H9 (cell line): ENCODE data around the gene ERF. TPM values are rescaled to one million over a fixed set of nuclear protein-coding genes. Genes with fewer than 3 reads are reported as not detected.

Experiments used
- DNase-seq: peaks from one replicate; pipeline ENCODE4 v3.0.0-alpha.2; 2017
- H2AFZ ChIP-seq: one replicate; pipeline ENCODE4 v1.6.1; 2013; ENCODE audit warnings: mild to moderate bottlenecking, low read length, control low read depth, moderate library complexity
- H2AK5ac ChIP-seq: 2 replicates; pipeline ENCODE4 v1.6.1; 2013; ENCODE audit warnings: low read length, control low read depth, mixed read lengths; ENCODE audit not compliant: insufficient read length
- H2BK120ac ChIP-seq: one replicate; pipeline ENCODE4 v1.6.1; 2013; ENCODE audit warnings: low read depth, mild to moderate bottlenecking, low read length, control low read depth, inconsistent platforms; ENCODE audit not compliant: poor library complexity, severe bottlenecking
- H2BK12ac ChIP-seq: 2 replicates; pipeline ENCODE4 v1.6.1; 2013; ENCODE audit warnings: low read length, control low read depth, mixed read lengths, low read depth; ENCODE audit not compliant: insufficient read length
- H2BK15ac ChIP-seq: 2 replicates; pipeline ENCODE4 v1.6.1; 2013; ENCODE audit warnings: low read depth, low read length, control low read depth
- H2BK20ac ChIP-seq: one replicate; pipeline ENCODE4 v1.6.1; 2013; ENCODE audit warnings: low read depth, mild to moderate bottlenecking, low read length, control low read depth, inconsistent platforms; ENCODE audit not compliant: poor library complexity, severe bottlenecking
- H2BK5ac ChIP-seq: 2 replicates; pipeline ENCODE4 v1.6.1; 2013; ENCODE audit warnings: low read length, control low read depth, mixed read lengths; ENCODE audit not compliant: insufficient read length
- H3K14ac ChIP-seq: 2 replicates; pipeline ENCODE4 v1.6.1; 2013; ENCODE audit warnings: low read length, control low read depth; ENCODE audit not compliant: insufficient read depth
- H3K18ac ChIP-seq: 2 replicates; pipeline ENCODE4 v1.6.1; 2013; ENCODE audit warnings: low read depth, mild to moderate bottlenecking, mixed read lengths, low read length, control low read depth; ENCODE audit not compliant: insufficient read length
- H3K23ac ChIP-seq: 2 replicates; pipeline ENCODE4 v1.6.1; 2013; ENCODE audit warnings: low read length, control low read depth, mixed read lengths, low read depth; ENCODE audit not compliant: insufficient read length
- H3K23me2 ChIP-seq: 2 replicates; pipeline ENCODE4 v1.6.1; 2013; ENCODE audit warnings: low read depth, mild to moderate bottlenecking, mixed read lengths, low read length, control low read depth; ENCODE audit not compliant: insufficient read length, poor library complexity, severe bottlenecking
- H3K27ac ChIP-seq: 2 replicates; pipeline ENCODE4 v1.5.1; 2013; ENCODE audit warnings: low read length, control low read depth, mixed read lengths, low read depth; ENCODE audit not compliant: insufficient read length
- H3K27me3 ChIP-seq: 2 replicates; pipeline ENCODE4 v1.6.1; 2013; ENCODE audit warnings: low read length, control low read depth, inconsistent platforms; ENCODE audit not compliant: insufficient read depth
- H3K4ac ChIP-seq: 2 replicates; pipeline ENCODE4 v1.6.1; 2013; ENCODE audit warnings: low read depth, mild to moderate bottlenecking, control low read depth, inconsistent platforms, low read length, moderate library complexity
- H3K4me1 ChIP-seq: 2 replicates; pipeline ENCODE4 v1.6.1; 2013; ENCODE audit warnings: low read length, control low read depth, inconsistent platforms; ENCODE audit not compliant: insufficient read depth
- H3K4me2 ChIP-seq: 2 replicates; pipeline ENCODE4 v1.6.1; 2013; ENCODE audit warnings: low read length, control low read depth, mixed read lengths; ENCODE audit not compliant: insufficient read length, insufficient read depth
- H3K56ac ChIP-seq: 2 replicates; pipeline ENCODE4 v1.6.1; 2013; ENCODE audit warnings: low read depth, mild to moderate bottlenecking, mixed read lengths, low read length, control low read depth; ENCODE audit not compliant: insufficient read length
- H3K79me1 ChIP-seq: 2 replicates; pipeline ENCODE4 v1.6.1; 2013; ENCODE audit warnings: low read depth, mild to moderate bottlenecking, moderate library complexity, low read length, control low read depth, inconsistent platforms; ENCODE audit not compliant: insufficient read depth, poor library complexity, severe bottlenecking
- H3K79me2 ChIP-seq: 2 replicates; pipeline ENCODE4 v1.6.1; 2013; ENCODE audit warnings: low read length, control low read depth, inconsistent platforms; ENCODE audit not compliant: insufficient read depth
- H3K9ac ChIP-seq: 2 replicates; pipeline ENCODE4 v1.6.1; 2013; ENCODE audit warnings: low read length, control low read depth, mixed read lengths; ENCODE audit not compliant: insufficient read length; ENCODE audit errors: extremely low read depth
- H3K9me3 ChIP-seq: one replicate; pipeline ENCODE4 v1.6.1; 2013; ENCODE audit warnings: low read depth, low read length, inconsistent platforms; ENCODE audit not compliant: control insufficient read depth
- H3T11ph ChIP-seq: one replicate; pipeline ENCODE4 v1.6.1; 2013; ENCODE audit warnings: mild to moderate bottlenecking, low read length, control low read depth, inconsistent platforms
- H4K20me1 ChIP-seq: one replicate; pipeline ENCODE4 v1.6.1; 2013; ENCODE audit not compliant: control insufficient read depth, insufficient read length, insufficient read depth
- H4K5ac ChIP-seq: 2 replicates; pipeline ENCODE4 v1.6.1; 2013; ENCODE audit warnings: low read depth, mild to moderate bottlenecking, mixed read lengths, low read length, control low read depth; ENCODE audit not compliant: insufficient read length
- H4K8ac ChIP-seq: replicated peaks from 2 replicates; pipeline ENCODE4 v1.6.1; 2013; ENCODE audit warnings: low read length, control low read depth, mixed read lengths, low read depth; ENCODE audit not compliant: insufficient read length
- H4K91ac ChIP-seq: 2 replicates; pipeline ENCODE4 v1.6.1; 2013; ENCODE audit warnings: low read depth, mild to moderate bottlenecking, moderate library complexity, mixed read lengths, low read length, control low read depth; ENCODE audit not compliant: insufficient read length
- H3K27ac Mint-ChIP-seq, 3 experiments: 2 replicates in 2 of 3; 3 replicates in 1 of 3; pipeline ENCODE4 v1.8.0; 2020 to 2021; ENCODE audit warnings: mixed read lengths in 3 of 3, mild to moderate bottlenecking in 1 of 3, moderate library complexity in 1 of 3
- H3K27me3 Mint-ChIP-seq: 2 replicates; pipeline ENCODE4 v1.8.0; 2021; ENCODE audit warnings: low read depth, mild to moderate bottlenecking, moderate library complexity, mixed read lengths
- H3K36me3 Mint-ChIP-seq, 3 experiments: 2 replicates in 2 of 3; 3 replicates in 1 of 3; pipeline ENCODE4 v1.8.0; 2020 to 2021; ENCODE audit warnings: low read depth in 3 of 3, mixed read lengths in 3 of 3; ENCODE audit not compliant: insufficient read depth in 1 of 3
- H3K4me1 Mint-ChIP-seq, 2 experiments: 2 replicates each; pipeline ENCODE4 v1.8.0; 2020; ENCODE audit warnings: mixed read lengths in 2 of 2
- H3K4me3 Mint-ChIP-seq, 2 experiments: 2 replicates in 1 of 2; 3 replicates in 1 of 2; pipeline ENCODE4 v1.8.0; 2020 to 2021; ENCODE audit warnings: mild to moderate bottlenecking in 2 of 2, mixed read lengths in 2 of 2, moderate library complexity in 1 of 2
- H3K9me3 Mint-ChIP-seq, 2 experiments: 2 replicates in 1 of 2; 3 replicates in 1 of 2; pipeline ENCODE4 v1.8.0; 2020; ENCODE audit warnings: mild to moderate bottlenecking in 2 of 2, mixed read lengths in 2 of 2, moderate library complexity in 1 of 2
- WGBS: extraction: QIAGEN DNeasy Blood & Tissue Kit; methylation state at CpG from one replicate; pipeline ENCODE4 v1.1.7; 2013; ENCODE audit warnings: missing lambda C conversion rate, low lambda C conversion rate, mixed read lengths; ENCODE audit not compliant: insufficient read length; ENCODE audit errors: extremely low coverage; 5-methylcytosine and 5-hydroxymethylcytosine counted together
- total RNA-seq: library from RNA; stranded (reverse); gene quantifications from 2 replicates; pipeline ENCODE4 v1.2.1, GENCODE V29; 2021
- TF ChIP-seq, protein P1 (sequence below): fragments of 200-600 bp; sonication (generic); conservative IDR thresholded peaks from 3 replicates; pipeline ENCODE4 v1.8.0; 2021; ENCODE audit warnings: antibody characterized with exemption, mild to moderate bottlenecking

Gene ERF
- total RNA-seq, 1 experiment from 2014 or later = 126 TPM

- no CpG with 5 or more reads among the region's 10 CpGs for WGBS
- peak overlapping the region; percentile 92 for H3K4me2 ChIP-seq
- H3K14ac ChIP-seq = no peak overlapping the region
- H3K4me1 Mint-ChIP-seq = peaks cover 20 to 25% of the 10 kb centered on the region in 2 experiments
- no peak overlapping the region for H3K9ac ChIP-seq
- H2AK5ac ChIP-seq = no peak overlapping the region
- no peaks in the 10 kb centered on the region for H3K27me3 ChIP-seq
- no peak overlapping the region for H2AFZ ChIP-seq
- H3K56ac ChIP-seq = no peak overlapping the region
- no peak overlapping the region for H3K27ac ChIP-seq
- no peaks in the 10 kb centered on the region; the same call in 1 of the 2 replicates for H3K27me3 Mint-ChIP-seq
- no peaks in the 10 kb centered on the region; a peak in 1 of 5 replicates for H3K9me3 Mint-ChIP-seq
- no peak for DNase-seq
- H4K5ac ChIP-seq = no peak overlapping the region
- no peak overlapping the region for H3K4ac ChIP-seq
- H2BK12ac ChIP-seq = no peak overlapping the region
- no peak overlapping the region for H3T11ph ChIP-seq
- H3K18ac ChIP-seq = no peak overlapping the region
- peak overlapping the region in 1 of 3 experiments; percentile 60; a peak in 1 of 7 replicates for H3K27ac Mint-ChIP-seq
- no peak overlapping the region for H4K91ac ChIP-seq
- H3K4me3 Mint-ChIP-seq = no peak overlapping the region; a peak in 2 of 5 replicates
- peaks cover 4 to 17% (median 14%) of the 10 kb centered on the region in 3 experiments; a peak in 6 of 7 replicates for H3K36me3 Mint-ChIP-seq
- H4K8ac ChIP-seq = no peak overlapping the region
- no peak overlapping the region for H2BK120ac ChIP-seq
- no peak overlapping the region for H2BK5ac ChIP-seq
- H3K23me2 ChIP-seq = peaks cover 9% of the 10 kb centered on the region
- no peaks in the 10 kb centered on the region for H4K20me1 ChIP-seq
- TF ChIP-seq, protein P1, sequence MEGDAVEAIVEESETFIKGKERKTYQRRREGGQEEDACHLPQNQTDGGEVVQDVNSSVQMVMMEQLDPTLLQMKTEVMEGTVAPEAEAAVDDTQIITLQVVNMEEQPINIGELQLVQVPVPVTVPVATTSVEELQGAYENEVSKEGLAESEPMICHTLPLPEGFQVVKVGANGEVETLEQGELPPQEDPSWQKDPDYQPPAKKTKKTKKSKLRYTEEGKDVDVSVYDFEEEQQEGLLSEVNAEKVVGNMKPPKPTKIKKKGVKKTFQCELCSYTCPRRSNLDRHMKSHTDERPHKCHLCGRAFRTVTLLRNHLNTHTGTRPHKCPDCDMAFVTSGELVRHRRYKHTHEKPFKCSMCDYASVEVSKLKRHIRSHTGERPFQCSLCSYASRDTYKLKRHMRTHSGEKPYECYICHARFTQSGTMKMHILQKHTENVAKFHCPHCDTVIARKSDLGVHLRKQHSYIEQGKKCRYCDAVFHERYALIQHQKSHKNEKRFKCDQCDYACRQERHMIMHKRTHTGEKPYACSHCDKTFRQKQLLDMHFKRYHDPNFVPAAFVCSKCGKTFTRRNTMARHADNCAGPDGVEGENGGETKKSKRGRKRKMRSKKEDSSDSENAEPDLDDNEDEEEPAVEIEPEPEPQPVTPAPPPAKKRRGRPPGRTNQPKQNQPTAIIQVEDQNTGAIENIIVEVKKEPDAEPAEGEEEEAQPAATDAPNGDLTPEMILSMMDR = no peak
- H3K79me1 ChIP-seq = no peaks in the 10 kb centered on the region
- no peaks in the 10 kb centered on the region for H3K9me3 ChIP-seq
- no peak overlapping the region for H3K23ac ChIP-seq
- no peak overlapping the region for H2BK20ac ChIP-seq
- no peaks in the 10 kb centered on the region; the same call in 1 of the 2 replicates for H3K4me1 ChIP-seq
- H3K79me2 ChIP-seq = no peaks in the 10 kb centered on the region
- no peak overlapping the region for H2BK15ac ChIP-seq
Measured at GRCh38 chr19:42269478-42270345, 14.8 kb upstream of the ERF start.
